ENCODE results near the gene RAPGEF4.

- TF ChIP-seq, protein P1, sequence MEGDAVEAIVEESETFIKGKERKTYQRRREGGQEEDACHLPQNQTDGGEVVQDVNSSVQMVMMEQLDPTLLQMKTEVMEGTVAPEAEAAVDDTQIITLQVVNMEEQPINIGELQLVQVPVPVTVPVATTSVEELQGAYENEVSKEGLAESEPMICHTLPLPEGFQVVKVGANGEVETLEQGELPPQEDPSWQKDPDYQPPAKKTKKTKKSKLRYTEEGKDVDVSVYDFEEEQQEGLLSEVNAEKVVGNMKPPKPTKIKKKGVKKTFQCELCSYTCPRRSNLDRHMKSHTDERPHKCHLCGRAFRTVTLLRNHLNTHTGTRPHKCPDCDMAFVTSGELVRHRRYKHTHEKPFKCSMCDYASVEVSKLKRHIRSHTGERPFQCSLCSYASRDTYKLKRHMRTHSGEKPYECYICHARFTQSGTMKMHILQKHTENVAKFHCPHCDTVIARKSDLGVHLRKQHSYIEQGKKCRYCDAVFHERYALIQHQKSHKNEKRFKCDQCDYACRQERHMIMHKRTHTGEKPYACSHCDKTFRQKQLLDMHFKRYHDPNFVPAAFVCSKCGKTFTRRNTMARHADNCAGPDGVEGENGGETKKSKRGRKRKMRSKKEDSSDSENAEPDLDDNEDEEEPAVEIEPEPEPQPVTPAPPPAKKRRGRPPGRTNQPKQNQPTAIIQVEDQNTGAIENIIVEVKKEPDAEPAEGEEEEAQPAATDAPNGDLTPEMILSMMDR (IDR thresholded peaks at IDR 0.05; ENCODE audit: low read depth, low read length, poor library complexity, severe bottlenecking) = no peak
- TF ChIP-seq EZH2phosphoT487 (IDR thresholded peaks at IDR 0.05; ENCODE audit: borderline replicate concordance, low read length) = no peak
These were observed 226.4 kb downstream of the RAPGEF4 start for GRCh38 chr2:172962082-172962481.
